Muscle of leg (tissue), 11 donors: ENCODE measurements around the gene SLC15A3. TPM values are rescaled to one million over a fixed set of nuclear protein-coding genes. Genes with fewer than 3 reads are reported as not detected.

Source experiments
- DNase-seq: peaks from one replicate; pipeline ENCODE4 v3.0.0; 2013
- H3K27ac ChIP-seq: one replicate; pipeline ENCODE4 v1.5.1; 2013; ENCODE audit warnings: mild to moderate bottlenecking, low read length, control low read depth
- H3K27me3 ChIP-seq: one replicate; pipeline ENCODE4 v1.6.1; 2013; ENCODE audit warnings: low read length; ENCODE audit not compliant: control insufficient read depth, insufficient read depth
- H3K36me3 ChIP-seq: one replicate; pipeline ENCODE4 v1.6.1; 2013; ENCODE audit warnings: low read length; ENCODE audit not compliant: control insufficient read depth, insufficient read depth
- H3K4me1 ChIP-seq: one replicate; pipeline ENCODE4 v1.6.1; 2013; ENCODE audit warnings: low read length; ENCODE audit not compliant: control insufficient read depth, insufficient read depth
- H3K4me3 ChIP-seq: one replicate; pipeline ENCODE4 v1.5.1; 2013; ENCODE audit warnings: low read length, control low read depth
- H3K9me3 ChIP-seq: replicated peaks from 2 replicates; pipeline ENCODE4 v1.6.1; 2013; ENCODE audit warnings: low read depth, low read length; ENCODE audit not compliant: control insufficient read depth
- WGBS: methylation state at CpG from one replicate; pipeline ENCODE4 v1.1.5; 2013; ENCODE audit warnings: missing lambda C conversion rate; ENCODE audit not compliant: insufficient coverage; 5-methylcytosine and 5-hydroxymethylcytosine counted together
- polyA plus RNA-seq, 8 donors: library from polyadenylated mRNA; unstranded; fragments of 120-200 nt; gene quantifications; one replicate each; pipeline versions ENCODE4 v1.2.1 to v1.2.3, GENCODE V29; 2013; ENCODE audit warnings: inconsistent platforms in 1 of 8, low replicate concordance in 1 of 8; ENCODE audit not compliant: insufficient read length in 8 of 8, insufficient read depth in 1 of 8
- total RNA-seq: library from RNA; stranded (reverse); fragments of 120-200 nt; gene quantifications from one replicate; pipeline ENCODE4 v1.2.4, GENCODE V29; 2013

SLC15A3 gene
- total and polyA plus RNA-seq, 9 donors: 12.3 to 26.9 (median 22.2) TPM

GRCh38 chr11:60968223-60968622 is 16.2 kb upstream of the SLC15A3 start:
- Histone ChIP-seq H3K36me3 (no peaks in the 10 kb centered on the region), H3K4me3 (no peak overlapping the region), H3K9me3 (no peaks in the 10 kb centered on the region), H3K27ac (no peak overlapping the region), H3K27me3 (no peaks in the 10 kb centered on the region), H3K4me1 (no peaks in the 10 kb centered on the region)
- WGBS: no CpG with 5 or more reads among the region's 1 CpG
- no peak for DNase-seq

GRCh38 chr11:60966890-60967289 is 14.9 kb upstream of the SLC15A3 start:
- no peak for DNase-seq
- Histone ChIP-seq H3K4me3 (no peak overlapping the region), H3K27ac (no peak overlapping the region), H3K9me3 (no peaks in the 10 kb centered on the region), H3K27me3 (no peaks in the 10 kb centered on the region), H3K4me1 (no peaks in the 10 kb centered on the region), H3K36me3 (no peaks in the 10 kb centered on the region)
- 95% methylated on average over 3 of the region's 4 CpGs for WGBS

GRCh38 chr11:60964801-60965200 is 12.8 kb upstream of the SLC15A3 start:
- 63% methylated on average over 6 of the region's 6 CpGs for WGBS
- Histone ChIP-seq H3K4me3 (no peak overlapping the region), H3K27me3 (no peaks in the 10 kb centered on the region), H3K4me1 (no peaks in the 10 kb centered on the region), H3K9me3 (no peaks in the 10 kb centered on the region), H3K27ac (no peak overlapping the region), H3K36me3 (no peaks in the 10 kb centered on the region)
- no peak for DNase-seq

- no peak for DNase-seq
- H3K36me3 ChIP-seq: no peaks in the 10 kb centered on the region
Observed at GRCh38 chr11:60960405-60960804, 8.4 kb upstream of the SLC15A3 start.

GRCh38 chr11:60959431-60959830 is 7.5 kb upstream of the SLC15A3 start:
- Histone ChIP-seq H3K36me3 (no peaks in the 10 kb centered on the region), H3K4me1 (no peaks in the 10 kb centered on the region), H3K9me3 (no peaks in the 10 kb centered on the region), H3K27ac (no peak overlapping the region), H3K4me3 (no peak overlapping the region), H3K27me3 (no peaks in the 10 kb centered on the region)
- DNase-seq: peak; percentile 56
- 40% methylated on average over 2 of the region's 6 CpGs for WGBS

More at GRCh38 chr11:60960405-60960804, 8.4 kb upstream of the SLC15A3 start:
- H3K4me3 ChIP-seq: no peak overlapping the region
- H3K27me3 ChIP-seq: no peaks in the 10 kb centered on the region
- no peaks in the 10 kb centered on the region for H3K4me1 ChIP-seq
- H3K9me3 ChIP-seq: no peaks in the 10 kb centered on the region
- no peak overlapping the region for H3K27ac ChIP-seq
- WGBS: 68% methylated on average over 7 of the region's 7 CpGs

- no peaks in the 10 kb centered on the region for H3K9me3 ChIP-seq
- WGBS: 85% methylated on average over 1 of the region's 4 CpGs
- no peaks in the 10 kb centered on the region for H3K27me3 ChIP-seq
- no peaks in the 10 kb centered on the region for H3K36me3 ChIP-seq
- no peak overlapping the region for H3K27ac ChIP-seq
- DNase-seq: no peak
- H3K4me3 ChIP-seq: no peak overlapping the region
- H3K4me1 ChIP-seq: peaks cover 9% of the 10 kb centered on the region
Observed at GRCh38 chr11:60957188-60957587, 5.2 kb upstream of the SLC15A3 start.

- no peaks in the 10 kb centered on the region for H3K36me3 ChIP-seq
- H3K4me3 ChIP-seq: no peak overlapping the region
- no peaks in the 10 kb centered on the region for H3K9me3 ChIP-seq
- no peak overlapping the region for H3K27ac ChIP-seq
- peaks cover 23% of the 10 kb centered on the region for H3K4me1 ChIP-seq
- no peak for DNase-seq
- peaks cover 8% of the 10 kb centered on the region for H3K27me3 ChIP-seq
- WGBS: 61% methylated on average over 3 of the region's 5 CpGs
Observed at GRCh38 chr11:60955571-60955970, 3.6 kb upstream of the SLC15A3 start.

GRCh38 chr11:60954421-60954820 is 2.4 kb upstream of the SLC15A3 start:
- Histone ChIP-seq H3K27me3 (peaks cover 9% of the 10 kb centered on the region), H3K4me3 (no peak overlapping the region), H3K4me1 (peaks cover 27% of the 10 kb centered on the region), H3K36me3 (no peaks in the 10 kb centered on the region), H3K27ac (no peak overlapping the region), H3K9me3 (no peaks in the 10 kb centered on the region)
- 60% methylated on average over 2 of the region's 5 CpGs for WGBS
- DNase-seq: no peak

GRCh38 chr11:60953781-60954180 is 1.8 kb upstream of the SLC15A3 start:
- 81% methylated on average over 2 of the region's 6 CpGs for WGBS
- Histone ChIP-seq H3K4me3 (no peak overlapping the region), H3K27ac (no peak overlapping the region)

GRCh38 chr11:60952742-60953170 is 780 bp upstream of the SLC15A3 start:
- DNase-seq: peak; percentile 29
- Histone ChIP-seq H3K4me1 (peaks cover 32% of the 10 kb centered on the region), H3K27me3 (peaks cover 9% of the 10 kb centered on the region), H3K4me3 (peak overlapping the region; percentile 41), H3K36me3 (no peaks in the 10 kb centered on the region), H3K9me3 (no peaks in the 10 kb centered on the region), H3K27ac (peak overlapping the region; percentile 86)
- WGBS: 46% methylated on average over 3 of the region's 3 CpGs

More at GRCh38 chr11:60953781-60954180, 1.8 kb upstream of the SLC15A3 start:
- Histone ChIP-seq H3K36me3 (no peaks in the 10 kb centered on the region), H3K27me3 (peaks cover 9% of the 10 kb centered on the region), H3K9me3 (no peaks in the 10 kb centered on the region), H3K4me1 (peaks cover 27% of the 10 kb centered on the region)
- DNase-seq: no peak

GRCh38 chr11:60951606-60951903 is 421 bp downstream of the SLC15A3 start:
- WGBS: 11% methylated on average over 8 of the region's 8 CpGs
- peak overlapping the region; percentile 41 for H3K4me3 ChIP-seq
- H3K4me1 ChIP-seq: peaks cover 39% of the 10 kb centered on the region

More at GRCh38 chr11:60951606-60951903, 421 bp downstream of the SLC15A3 start:
- Histone ChIP-seq H3K27me3 (peaks cover 9% of the 10 kb centered on the region), H3K27ac (peak overlapping the region; percentile 86), H3K36me3 (peaks cover under 1% of the 10 kb centered on the region), H3K9me3 (no peaks in the 10 kb centered on the region)
- DNase-seq: peak; percentile 27
